ENCODE results near the gene AJUBA. TPM values are rescaled to one million over a fixed set of nuclear protein-coding genes. Genes with fewer than 3 reads are reported as not detected.

Gene AJUBA
- 121 TPM for polyA plus RNA-seq (2013, experiment 1 of 4)
- polyA plus RNA-seq (2013, experiment 2 of 4): 139 TPM
- 91.1 TPM for polyA plus RNA-seq (2013, experiment 3 of 4)
- 103 TPM for polyA plus RNA-seq (2013, experiment 4 of 4)

DNA sequence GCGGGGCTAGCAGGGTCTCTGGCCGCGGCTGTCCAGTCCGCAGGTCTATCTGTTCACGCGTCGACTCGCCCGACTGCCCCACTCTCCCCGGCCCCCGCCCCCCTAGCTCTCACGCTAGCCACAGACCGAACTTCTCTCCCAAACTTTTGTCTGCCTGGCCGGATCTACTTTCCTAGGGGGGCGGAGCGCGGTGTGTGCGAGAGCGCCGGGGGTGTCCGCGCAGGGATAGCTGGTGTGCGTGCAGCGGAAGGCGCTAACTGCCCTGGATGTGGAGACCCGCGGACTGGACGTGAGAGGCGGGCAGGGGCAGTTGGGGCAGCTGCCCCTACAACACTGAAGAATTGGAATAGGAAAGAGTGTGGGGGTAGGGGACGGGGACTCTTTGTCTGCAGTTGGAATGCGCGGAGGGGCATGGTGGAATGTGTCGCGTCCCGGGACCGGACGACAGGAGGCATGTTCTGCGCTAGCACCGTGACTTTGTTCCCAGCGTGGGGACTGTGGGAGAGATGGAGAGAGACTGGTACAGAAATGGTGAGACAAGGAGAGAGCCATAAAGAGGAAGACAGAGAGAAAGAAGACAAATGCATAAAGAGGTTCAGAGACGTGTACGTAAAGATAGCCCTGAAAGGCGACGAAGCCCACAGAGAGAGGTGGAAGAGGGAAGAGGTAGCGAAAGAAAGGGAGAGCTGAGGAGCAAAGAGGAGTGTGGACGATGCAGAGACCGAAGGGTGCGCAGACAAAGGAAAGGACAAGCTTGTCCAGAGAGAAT, at the start of gene AJUBA:
Gene AJUBA (minus strand): TSS at position 75 of the 769 bp plus-strand sequence. CDS start 285 bp downstream, outside the sequence.
- WGBS, 2 experiments: 1 to 2% methylated on average over 48 of the region's 48 CpGs
- no peaks in the 10 kb centered on the region for H3K9me3 ChIP-seq (ENCODE audit: control insufficient read depth, low read length)
- H3K27ac ChIP-seq (ENCODE audit: insufficient read depth, low read depth, low read length, poor library complexity, severe bottlenecking): peak within 1 kb of the TSS; percentile 89

GRCh38 chr14:23030936-23031335, 48.6 kb upstream of the AJUBA start:
- 96 to 97% methylated on average over 4 of the region's 4 CpGs for WGBS, 2 experiments

More for the DNA sequence above, at the start of gene AJUBA:
- Histone ChIP-seq H3K4me3 (ENCODE audit: insufficient read depth, low read depth, low read length) (peak within 1 kb of the TSS; percentile 98), H3K36me3 (ENCODE audit: control insufficient read depth, insufficient read depth, low read length) (peaks cover 15% of the 10 kb centered on the region), H3K4me1 (ENCODE audit: control insufficient read depth, insufficient read depth, low read length) (peaks cover 14% of the 10 kb centered on the region), H3K27me3 (ENCODE audit: control insufficient read depth, insufficient read depth, low read length, poor library complexity, severe bottlenecking) (no peaks in the 10 kb centered on the region)

DNA sequence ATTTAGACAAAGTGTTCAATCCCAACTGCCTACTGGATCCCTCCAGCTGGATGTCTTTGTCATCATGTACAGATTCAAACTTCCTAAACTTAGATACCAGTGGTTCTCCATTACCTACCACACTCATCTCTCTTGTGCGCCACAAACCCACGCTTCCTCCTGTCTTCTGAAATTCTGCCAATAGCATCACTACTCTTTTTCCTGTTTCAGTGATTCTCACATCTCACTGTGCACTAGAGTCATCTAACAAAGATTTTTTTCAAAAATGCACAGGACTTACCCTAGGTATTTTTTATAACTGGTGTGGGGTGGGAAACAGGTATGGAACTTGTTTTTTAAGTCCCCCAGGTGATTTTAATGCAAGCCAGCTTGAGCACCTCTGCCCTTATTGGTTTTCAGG, 46.4 kb upstream of the AJUBA start:
- no peaks in the 10 kb centered on the region for H3K27me3 ChIP-seq (ENCODE audit: control insufficient read depth, insufficient read depth, low read length, poor library complexity, severe bottlenecking)
- no peak overlapping the region for H3K4me3 ChIP-seq (ENCODE audit: insufficient read depth, low read depth, low read length)
- H3K4me1 ChIP-seq (ENCODE audit: control insufficient read depth, insufficient read depth, low read length): peaks cover 16% of the 10 kb centered on the region
- WGBS, 2 experiments: 98% methylated on average over 2 of the region's 2 CpGs
- no peak overlapping the region for H3K27ac ChIP-seq (ENCODE audit: insufficient read depth, low read depth, low read length, poor library complexity, severe bottlenecking)
- no peaks in the 10 kb centered on the region for H3K9me3 ChIP-seq (ENCODE audit: control insufficient read depth, low read length)
- H3K36me3 ChIP-seq (ENCODE audit: control insufficient read depth, insufficient read depth, low read length): peaks cover 52% of the 10 kb centered on the region

More at GRCh38 chr14:23030936-23031335, 48.6 kb upstream of the AJUBA start:
- no peaks in the 10 kb centered on the region for H3K9me3 ChIP-seq (ENCODE audit: control insufficient read depth, low read length)
- peaks cover 5% of the 10 kb centered on the region for H3K4me1 ChIP-seq (ENCODE audit: control insufficient read depth, insufficient read depth, low read length)
- H3K4me3 ChIP-seq (ENCODE audit: insufficient read depth, low read depth, low read length): no peak overlapping the region
- no peak overlapping the region for H3K27ac ChIP-seq (ENCODE audit: insufficient read depth, low read depth, low read length, poor library complexity, severe bottlenecking)
- peaks cover 41% of the 10 kb centered on the region for H3K36me3 ChIP-seq (ENCODE audit: control insufficient read depth, insufficient read depth, low read length)
- no peaks in the 10 kb centered on the region for H3K27me3 ChIP-seq (ENCODE audit: control insufficient read depth, insufficient read depth, low read length, poor library complexity, severe bottlenecking)

DNA sequence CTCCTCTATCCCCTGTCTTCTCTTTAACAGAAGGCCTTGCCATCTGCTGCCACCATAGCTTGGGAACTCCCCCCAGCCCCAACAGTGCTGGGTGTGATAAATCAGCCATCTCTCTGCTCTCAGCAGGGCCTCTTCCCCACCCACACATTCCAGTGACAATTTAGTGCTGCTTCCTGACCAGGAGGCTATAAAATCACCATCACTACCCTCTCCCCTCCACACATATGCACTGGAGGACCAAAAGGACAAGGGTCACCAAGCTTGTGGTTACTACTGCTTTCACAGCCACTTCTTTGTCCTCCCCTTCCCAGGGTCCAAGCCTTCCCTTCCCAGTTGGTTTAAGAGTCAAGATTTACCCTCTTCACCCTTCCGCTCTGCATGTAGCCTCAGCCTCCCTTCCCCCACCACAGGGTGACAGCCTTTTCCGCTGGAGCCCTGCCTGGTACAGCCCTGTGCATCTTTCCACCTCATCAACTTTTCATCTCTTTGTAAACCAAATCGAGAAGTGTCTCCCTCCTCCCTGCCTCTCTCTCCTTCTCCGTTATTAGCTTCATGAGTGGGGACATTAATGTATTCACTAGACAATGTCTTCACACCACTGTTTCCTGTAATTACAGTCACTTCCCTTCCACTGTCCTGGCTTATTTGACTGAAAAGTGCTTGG, 42.9 kb upstream of the AJUBA start:
- Histone ChIP-seq H3K27me3 (ENCODE audit: control insufficient read depth, insufficient read depth, low read length, poor library complexity, severe bottlenecking) (no peaks in the 10 kb centered on the region), H3K4me3 (ENCODE audit: insufficient read depth, low read depth, low read length) (no peak overlapping the region), H3K9me3 (ENCODE audit: control insufficient read depth, low read length) (no peaks in the 10 kb centered on the region), H3K27ac (ENCODE audit: insufficient read depth, low read depth, low read length, poor library complexity, severe bottlenecking) (peak overlapping the region; percentile 72), H3K36me3 (ENCODE audit: control insufficient read depth, insufficient read depth, low read length) (peaks cover 20% of the 10 kb centered on the region), H3K4me1 (ENCODE audit: control insufficient read depth, insufficient read depth, low read length) (peaks cover 30% of the 10 kb centered on the region)
- WGBS, 2 experiments: 85 to 88% methylated on average over 4 of the region's 4 CpGs

DNA sequence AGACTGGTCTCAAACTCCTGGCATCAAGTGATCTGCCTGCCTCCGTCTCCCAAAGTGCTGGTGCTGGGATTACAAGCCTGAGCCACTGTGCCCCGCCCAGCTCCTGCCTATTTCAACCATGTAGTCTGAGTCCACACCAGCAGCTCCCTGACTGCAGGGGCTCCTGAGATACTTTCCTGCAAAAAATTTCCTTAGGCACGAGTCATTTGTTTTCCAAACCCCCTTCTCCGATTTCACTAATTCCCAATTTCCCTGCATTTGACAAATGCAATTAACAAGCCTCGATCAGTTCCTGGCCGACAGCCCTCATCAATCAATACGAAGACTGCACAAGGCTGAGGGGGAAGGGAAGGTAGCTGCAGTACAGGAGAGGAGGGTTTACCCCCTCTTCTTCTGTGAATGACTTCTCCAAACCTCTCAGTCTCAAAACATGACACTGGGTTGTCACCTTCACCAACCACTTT, 42.3 kb upstream of the AJUBA start:
- H3K4me3 ChIP-seq (ENCODE audit: insufficient read depth, low read depth, low read length): no peak overlapping the region
- 79 to 80% methylated on average over 7 of the region's 7 CpGs for WGBS, 2 experiments
- H3K27me3 ChIP-seq (ENCODE audit: control insufficient read depth, insufficient read depth, low read length, poor library complexity, severe bottlenecking): no peaks in the 10 kb centered on the region
- H3K4me1 ChIP-seq (ENCODE audit: control insufficient read depth, insufficient read depth, low read length): peaks cover 30% of the 10 kb centered on the region
- peaks cover 20% of the 10 kb centered on the region for H3K36me3 ChIP-seq (ENCODE audit: control insufficient read depth, insufficient read depth, low read length)
- H3K9me3 ChIP-seq (ENCODE audit: control insufficient read depth, low read length): no peaks in the 10 kb centered on the region
- peak overlapping the region; percentile 72 for H3K27ac ChIP-seq (ENCODE audit: insufficient read depth, low read depth, low read length, poor library complexity, severe bottlenecking)

DNA sequence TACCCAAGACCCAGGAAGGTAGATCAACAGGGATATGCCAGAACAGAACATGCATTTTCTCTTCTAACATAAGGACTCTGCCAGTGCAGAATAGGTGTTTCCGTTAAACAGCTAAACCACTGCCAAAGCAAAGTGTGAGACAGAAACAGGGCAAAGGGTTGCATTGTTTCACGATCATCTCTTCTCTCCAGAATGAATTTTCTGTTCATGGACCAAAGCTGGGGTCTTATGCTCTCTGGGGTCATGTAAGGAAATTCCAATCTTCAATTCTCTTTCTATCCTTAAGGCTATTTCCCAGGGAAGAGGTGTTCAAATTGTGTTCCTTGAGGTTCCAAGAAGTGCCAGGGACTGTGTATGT, 41.4 kb upstream of the AJUBA start:
- no peak overlapping the region for H3K27ac ChIP-seq (ENCODE audit: insufficient read depth, low read depth, low read length, poor library complexity, severe bottlenecking)
- peaks cover 30% of the 10 kb centered on the region for H3K4me1 ChIP-seq (ENCODE audit: control insufficient read depth, insufficient read depth, low read length)
- H3K4me3 ChIP-seq (ENCODE audit: insufficient read depth, low read depth, low read length): no peak overlapping the region
- H3K27me3 ChIP-seq (ENCODE audit: control insufficient read depth, insufficient read depth, low read length, poor library complexity, severe bottlenecking): no peaks in the 10 kb centered on the region
- H3K9me3 ChIP-seq (ENCODE audit: control insufficient read depth, low read length): no peaks in the 10 kb centered on the region
- peaks cover 14% of the 10 kb centered on the region for H3K36me3 ChIP-seq (ENCODE audit: control insufficient read depth, insufficient read depth, low read length)
- 93 to 97% methylated on average over 2 of the region's 2 CpGs for WGBS, 2 experiments

- H3K36me3 ChIP-seq (ENCODE audit: control insufficient read depth, insufficient read depth, low read length): peaks cover 14% of the 10 kb centered on the region
- no peaks in the 10 kb centered on the region for H3K27me3 ChIP-seq (ENCODE audit: control insufficient read depth, insufficient read depth, low read length, poor library complexity, severe bottlenecking)
- no peak overlapping the region for H3K27ac ChIP-seq (ENCODE audit: insufficient read depth, low read depth, low read length, poor library complexity, severe bottlenecking)
- WGBS, 2 experiments: 89 to 96% methylated on average over 7 to 8 of the region's 8 CpGs
- no peaks in the 10 kb centered on the region for H3K9me3 ChIP-seq (ENCODE audit: control insufficient read depth, low read length)
- peaks cover 30% of the 10 kb centered on the region for H3K4me1 ChIP-seq (ENCODE audit: control insufficient read depth, insufficient read depth, low read length)
- no peak overlapping the region for H3K4me3 ChIP-seq (ENCODE audit: insufficient read depth, low read depth, low read length)
These were observed 40.9 kb upstream of the AJUBA start for GRCh38 chr14:23023022-23023794.

- Histone ChIP-seq H3K4me3 (ENCODE audit: insufficient read depth, low read depth, low read length) (no peak overlapping the region), H3K9me3 (ENCODE audit: control insufficient read depth, low read length) (no peaks in the 10 kb centered on the region), H3K27me3 (ENCODE audit: control insufficient read depth, insufficient read depth, low read length, poor library complexity, severe bottlenecking) (no peaks in the 10 kb centered on the region), H3K27ac (ENCODE audit: insufficient read depth, low read depth, low read length, poor library complexity, severe bottlenecking) (no peak overlapping the region), H3K36me3 (ENCODE audit: control insufficient read depth, insufficient read depth, low read length) (peaks cover 14% of the 10 kb centered on the region), H3K4me1 (ENCODE audit: control insufficient read depth, insufficient read depth, low read length) (peaks cover 30% of the 10 kb centered on the region)
- WGBS, 2 experiments: 92 to 93% methylated on average over 7 of the region's 7 CpGs
These were observed 39.6 kb upstream of the AJUBA start for GRCh38 chr14:23021889-23022442.

- 88 to 92% methylated on average over 9 of the region's 9 CpGs for WGBS, 2 experiments
- no peak overlapping the region for H3K27ac ChIP-seq (ENCODE audit: insufficient read depth, low read depth, low read length, poor library complexity, severe bottlenecking)
- no peaks in the 10 kb centered on the region for H3K9me3 ChIP-seq (ENCODE audit: control insufficient read depth, low read length)
- H3K27me3 ChIP-seq (ENCODE audit: control insufficient read depth, insufficient read depth, low read length, poor library complexity, severe bottlenecking): no peaks in the 10 kb centered on the region
- peaks cover 30% of the 10 kb centered on the region for H3K4me1 ChIP-seq (ENCODE audit: control insufficient read depth, insufficient read depth, low read length)
- H3K4me3 ChIP-seq (ENCODE audit: insufficient read depth, low read depth, low read length): no peak overlapping the region
- peaks cover 14% of the 10 kb centered on the region for H3K36me3 ChIP-seq (ENCODE audit: control insufficient read depth, insufficient read depth, low read length)
These were observed 39.1 kb upstream of the AJUBA start for GRCh38 chr14:23021434-23021833.

Measured in ectodermal cell (in vitro differentiated cells).